ENCODE data around the gene MBTPS1.

MBTPS1 gene

GRCh38 chr16:84116720-84117493 lies at the start of gene MBTPS1:
Gene MBTPS1, minus strand, starts transcription at chr16:84116942. Its CDS starts 15,159 bp downstream, at chr16:84101783.
- DNase-seq = peak; percentile 99

- DNase-seq = no peak
Observed at GRCh38 chr16:84165746-84166145, 49.0 kb upstream of the MBTPS1 start.

GRCh38 chr16:84161801-84162200 lies 45.1 kb upstream of the MBTPS1 start:
- DNase-seq = no peak

GRCh38 chr16:84161037-84161436 lies 44.3 kb upstream of the MBTPS1 start:
- DNase-seq = no peak

- DNase-seq = no peak
Observed at GRCh38 chr16:84159800-84160199, 43.1 kb upstream of the MBTPS1 start.

- no peak for DNase-seq
Observed at GRCh38 chr16:84159007-84159406, 42.3 kb upstream of the MBTPS1 start.

GRCh38 chr16:84156342-84156784 lies 39.6 kb upstream of the MBTPS1 start:
- DNase-seq = no peak

- no peak for DNase-seq
Observed at GRCh38 chr16:84155771-84156170, 39.0 kb upstream of the MBTPS1 start.

- no peak for DNase-seq
Observed at GRCh38 chr16:84155226-84155625, 38.5 kb upstream of the MBTPS1 start.

GRCh38 chr16:84153660-84154214 lies 37.0 kb upstream of the MBTPS1 start:
- DNase-seq = no peak

GRCh38 chr16:84150926-84151325 lies 34.2 kb upstream of the MBTPS1 start:
- DNase-seq = no peak

GRCh38 chr16:84144859-84145639 lies 28.3 kb upstream of the MBTPS1 start, which contains the start of the genes DNAAF1 and HSDL1:
Gene DNAAF1, plus strand, starts transcription at chr16:84145308. Its CDS starts 133 bp downstream, at chr16:84145441.
Gene HSDL1, minus strand, starts transcription at chr16:84145177. Its CDS starts 13,856 bp downstream, at chr16:84131321.
- peak; percentile 99 for DNase-seq

- peak; percentile 74 for DNase-seq
Observed at GRCh38 chr16:84144209-84144858, 27.6 kb upstream of the MBTPS1 start.

- no peak for DNase-seq
Observed at GRCh38 chr16:84143784-84144199, 27.1 kb upstream of the MBTPS1 start.

- DNase-seq = no peak
Observed at GRCh38 chr16:84143081-84143480, 26.3 kb upstream of the MBTPS1 start.

- DNase-seq = no peak
Observed at GRCh38 chr16:84141143-84141670, 24.5 kb upstream of the MBTPS1 start.

- no peak for DNase-seq
Observed at GRCh38 chr16:84139628-84140258, 23.0 kb upstream of the MBTPS1 start.

- no peak for DNase-seq
Observed at GRCh38 chr16:84138824-84139627, 22.3 kb upstream of the MBTPS1 start.

GRCh38 chr16:84138500-84138823 lies 21.7 kb upstream of the MBTPS1 start:
- no peak for DNase-seq

GRCh38 chr16:84137769-84138357 lies 21.1 kb upstream of the MBTPS1 start:
- DNase-seq = no peak

- DNase-seq = no peak
Observed at GRCh38 chr16:84137287-84137686, 20.5 kb upstream of the MBTPS1 start.

All from activated CD8-positive, alpha-beta memory T cell treated with anti-CD3 and anti-CD28 coated beads for 24 hours (primary cell).